RCC 7860 (cell line): ENCODE results near the gene UGT2B11.
"Not testable (repeated sequence)": the region's sequence is repeated elsewhere in the genome, so short reads cannot be mapped to it uniquely, and the experiment has no call there.

Experiments
- DNase-seq: peaks from one replicate; pipeline ENCODE4 v3.0.0-alpha.2; 2015; ENCODE audit warnings: low spot score
- FAIRE-seq: peaks from 2 replicates; lab custom pipeline; 2012; peaks lifted over from hg19 to GRCh38; lab: Jason Lieb, UNC

The UGT2B11 gene

DNA sequence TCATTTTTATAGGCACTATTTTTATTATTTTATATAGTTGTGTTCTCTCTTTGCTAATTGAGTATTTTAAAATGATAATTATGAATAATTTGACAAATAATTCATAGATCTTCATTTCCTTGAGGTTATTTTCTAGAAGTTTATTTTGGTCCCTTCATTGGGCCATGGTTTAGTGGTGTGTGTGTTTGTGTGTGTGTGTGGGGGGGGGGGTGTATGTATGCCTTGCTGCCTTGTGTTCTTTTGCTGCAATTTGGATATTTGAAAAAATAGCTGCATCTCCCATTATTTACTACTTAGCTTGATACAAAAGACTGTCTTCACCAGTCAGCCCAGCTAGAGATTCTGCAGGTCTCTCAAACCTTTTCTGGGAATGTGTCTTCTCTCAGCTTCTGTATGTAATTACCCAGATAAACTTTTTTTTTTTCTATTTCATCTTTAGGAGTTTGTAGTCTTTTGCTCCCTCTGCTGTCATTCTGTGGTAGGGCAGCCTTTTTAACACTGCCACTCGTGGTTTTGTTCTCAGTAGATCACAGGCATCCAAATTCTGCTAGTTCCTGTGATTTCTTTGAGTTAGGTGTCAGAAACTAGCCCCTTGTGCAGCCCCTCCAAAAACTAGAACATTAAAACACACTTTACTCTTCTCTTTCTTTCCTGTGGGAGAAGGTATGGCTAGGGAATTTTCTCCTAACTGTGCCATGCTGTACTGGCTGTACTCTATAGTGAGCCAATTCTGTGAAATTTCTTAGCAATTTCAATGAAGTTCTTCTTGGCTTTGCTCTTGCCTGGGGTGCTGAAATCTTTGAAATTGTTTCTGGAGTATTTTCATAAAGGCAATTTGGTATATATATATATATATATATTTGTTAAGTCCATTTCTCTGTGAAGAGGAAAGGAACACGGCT is 44.1 kb downstream of the UGT2B11 start:
- FAIRE-seq (peak; percentile 86), DNase-seq (peak; percentile 52)

DNA sequence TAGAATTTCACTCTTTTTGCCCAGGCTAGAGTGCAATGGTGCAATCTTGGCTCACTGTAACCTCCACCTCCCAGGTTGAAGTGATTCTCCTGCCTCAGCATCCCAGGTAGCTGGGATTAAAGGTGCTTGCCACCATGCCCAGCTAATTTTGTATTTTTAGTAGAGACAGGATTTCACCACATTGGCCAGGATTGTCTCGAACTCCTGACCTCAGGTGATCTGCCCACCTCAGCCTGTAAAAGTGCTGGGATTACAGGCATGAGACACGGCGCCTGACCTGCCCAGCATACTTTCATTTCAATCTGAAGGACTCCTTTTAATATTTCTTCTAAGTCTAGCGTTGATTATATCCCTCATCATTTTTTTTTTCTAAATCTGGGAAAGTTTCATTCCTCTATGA is 45.4 kb downstream of the UGT2B11 start:
- not testable (repeated sequence) for DNase-seq, FAIRE-seq

DNA sequence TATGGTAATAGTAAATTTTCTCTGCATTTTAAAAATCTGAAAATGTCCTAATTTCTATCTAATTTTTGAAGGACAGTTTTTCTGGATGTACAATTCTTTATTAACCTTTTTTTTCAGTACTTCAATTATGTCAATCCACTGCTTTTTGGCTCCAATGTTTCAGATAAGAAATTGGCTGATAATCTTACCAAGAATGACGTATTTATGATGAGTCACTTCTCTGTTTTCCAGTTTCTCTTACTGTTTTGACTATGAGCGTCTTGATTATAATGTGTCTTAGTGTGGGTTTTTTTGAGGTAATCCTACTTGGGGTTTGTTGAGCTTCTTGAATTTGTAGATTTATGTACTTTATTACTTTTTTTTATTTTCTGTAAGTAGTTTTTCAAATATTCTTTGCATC is 47.2 kb downstream of the UGT2B11 start:
- peak; percentile 67 for DNase-seq
- no peak for FAIRE-seq

DNA sequence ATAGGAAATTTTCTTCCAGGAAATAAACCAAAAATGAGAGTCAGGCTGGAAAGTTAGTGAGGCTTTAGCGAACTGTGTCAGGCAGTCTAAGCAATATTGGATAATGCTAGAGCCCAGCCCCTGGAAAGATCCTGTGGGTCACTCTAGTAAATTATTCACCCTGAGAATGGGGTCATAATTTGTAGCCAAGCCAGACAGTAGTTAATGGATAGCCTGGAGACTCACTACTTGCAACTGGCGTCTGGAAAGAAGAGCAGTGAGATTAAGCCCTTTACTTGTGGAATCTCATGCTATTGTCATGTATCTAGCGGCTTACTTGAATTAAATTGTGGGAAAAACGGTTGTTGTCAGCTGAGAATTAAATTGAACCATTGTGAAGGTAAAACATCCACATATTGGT is 48.2 kb downstream of the UGT2B11 start:
- peak; percentile 86 for DNase-seq
- peak; percentile 99 for FAIRE-seq

DNA sequence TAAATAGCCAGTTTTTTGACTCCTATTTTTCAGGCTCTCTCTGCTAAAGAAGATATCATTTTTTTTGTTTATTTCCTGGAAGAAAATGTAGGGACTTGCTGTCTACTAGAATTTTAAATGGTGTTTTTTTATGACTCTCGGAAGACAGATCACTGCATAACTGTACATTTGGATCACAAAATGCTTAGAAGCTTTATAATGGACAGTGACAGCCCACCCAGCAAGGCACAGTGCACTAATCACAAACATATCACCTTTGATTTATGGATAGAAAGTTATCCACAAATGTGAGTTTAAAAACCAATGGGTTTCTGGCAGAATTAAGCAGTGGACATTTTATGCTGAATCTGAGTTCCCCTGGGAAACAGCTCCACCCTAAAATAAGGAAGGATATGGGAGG is 48.8 kb downstream of the UGT2B11 start:
- FAIRE-seq, DNase-seq: not testable (repeated sequence)

DNA sequence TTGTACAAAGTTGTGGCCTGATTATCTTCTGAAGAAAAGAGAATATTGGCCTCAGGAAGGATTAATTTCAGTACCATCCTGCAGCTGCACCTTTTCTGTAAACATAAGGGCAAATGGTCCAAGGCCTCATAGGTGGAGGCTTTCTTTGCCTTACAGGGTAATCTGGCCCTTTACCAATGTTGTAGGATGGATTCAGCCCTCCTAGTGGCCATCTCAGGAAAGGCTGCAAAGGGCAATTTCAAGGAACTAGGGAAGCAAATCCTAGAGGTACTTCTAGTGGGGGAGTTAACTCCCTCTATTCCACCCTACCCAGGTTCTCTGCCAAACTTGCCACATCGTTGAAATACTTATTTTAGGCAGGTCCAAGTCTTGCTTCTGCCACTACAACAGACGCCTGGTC is 57.6 kb downstream of the UGT2B11 start:
- DNase-seq (no peak), FAIRE-seq (no peak)

DNA sequence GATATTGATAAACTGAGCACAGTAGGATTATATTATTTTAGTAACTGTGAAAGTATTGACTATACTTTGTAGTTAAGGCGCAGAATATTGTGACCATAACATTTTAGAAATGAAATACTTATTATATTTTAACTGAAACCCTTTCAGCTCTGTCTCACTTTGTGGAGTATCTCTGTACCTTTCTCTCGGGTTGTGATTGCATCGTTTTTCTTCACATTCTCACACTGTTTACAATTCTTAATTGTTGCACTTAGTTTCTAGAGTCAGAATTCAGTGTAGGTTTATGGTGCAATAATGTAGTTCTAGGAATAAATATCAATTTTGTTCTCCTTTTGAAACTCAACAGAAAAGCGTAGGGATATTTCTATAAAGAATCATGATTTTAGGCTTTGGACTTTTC is 60.5 kb downstream of the UGT2B11 start:
- DNase-seq = no peak
- no peak for FAIRE-seq
